ENCODE results near the gene C5AR2. TPM values are rescaled to one million over a fixed set of nuclear protein-coding genes. Genes with fewer than 3 reads are reported as not detected.
"Not testable (repeated sequence)": the region's sequence is repeated elsewhere in the genome, so short reads cannot be mapped to it uniquely, and the experiment has no call there.

The C5AR2 gene
- total RNA-seq, 1 donor from 2014 or later, result 3.5 TPM

GRCh38 chr19:47324502-47324901 lies 7.5 kb upstream of the C5AR2 start:
- DNase-seq (peak; percentile 79), ATAC-seq (peak; percentile 95)
- H3K36me3 ChIP-seq, result no peaks in the 10 kb centered on the region
- no peak for TF ChIP-seq CTCF (IDR thresholded peaks at IDR 0.05)
- H3K4me1 ChIP-seq, result no peaks in the 10 kb centered on the region
- peaks cover 5% of the 10 kb centered on the region for H3K27me3 ChIP-seq
- H3K27ac ChIP-seq, result peak overlapping the region; percentile 55
- intact Hi-C loops (cut with DNase I), result no loop called here
- H3K4me3 ChIP-seq, result no peak overlapping the region
- no peaks in the 10 kb centered on the region for H3K9me3 ChIP-seq

- Histone ChIP-seq H3K9me3 (no peaks in the 10 kb centered on the region), H3K36me3 (no peaks in the 10 kb centered on the region), H3K4me3 (no peak overlapping the region), H3K27ac (peak overlapping the region; percentile 70), H3K4me1 (no peaks in the 10 kb centered on the region), H3K27me3 (no peaks in the 10 kb centered on the region)
- DNase-seq, result no peak
- TF ChIP-seq CTCF (IDR thresholded peaks at IDR 0.05), result no peak
- peak; percentile 77 for ATAC-seq
- intact Hi-C loops (cut with DNase I), result no loop called here
These were observed 1.5 kb upstream of the C5AR2 start for GRCh38 chr19:47330466-47330869.

GRCh38 chr19:47331490-47331889 lies 485 bp upstream of the C5AR2 start:
- Histone ChIP-seq H3K36me3 (no peaks in the 10 kb centered on the region), H3K4me3 (no peak overlapping the region), H3K27ac (peak overlapping the region; percentile 36), H3K4me1 (peaks cover 6% of the 10 kb centered on the region), H3K27me3 (no peaks in the 10 kb centered on the region), H3K9me3 (no peaks in the 10 kb centered on the region)
- intact Hi-C loops (cut with DNase I), result no loop called here
- DNase-seq (no peak), ATAC-seq (no peak)
- TF ChIP-seq CTCF (IDR thresholded peaks at IDR 0.05), result no peak

GRCh38 chr19:47336765-47337718 lies 5.1 kb downstream of the C5AR2 start:
- H3K36me3 ChIP-seq; H3K27me3 ChIP-seq; intact Hi-C loops (cut with DNase I); H3K9me3 ChIP-seq: not testable (repeated sequence)
- H3K4me1 ChIP-seq, result peaks cover 13% of the 10 kb centered on the region
- DNase-seq (peak; percentile 87), ATAC-seq (peak; percentile 93)
- peak overlapping the region; percentile 11 for H3K4me3 ChIP-seq
- peak overlapping the region; percentile 51 for H3K27ac ChIP-seq

- Histone ChIP-seq H3K9me3 (no peaks in the 10 kb centered on the region), H3K27ac (no peak overlapping the region), H3K4me1 (peaks cover 13% of the 10 kb centered on the region), H3K4me3 (no peak overlapping the region), H3K27me3 (no peaks in the 10 kb centered on the region), H3K36me3 (no peaks in the 10 kb centered on the region)
- no peak for DNase-seq
- no peak for ATAC-seq
- intact Hi-C loops (cut with DNase I), result no loop called here
- TF ChIP-seq CTCF (IDR thresholded peaks at IDR 0.05), result no peak
These were observed 7.4 kb downstream of the C5AR2 start for GRCh38 chr19:47339196-47339880.
